OCI-LY7 (cell line): ENCODE results near the gene HAPSTR1.

ENCODE experiments used
- CTCF ChIP-seq: fragments of 200-600 bp; sonication (generic); conservative IDR thresholded peaks from 2 replicates; pipeline ENCODE4 v1.5.1; 2014; ENCODE audit warnings: mild to moderate bottlenecking, antibody characterized with exemption, low read length, moderate library complexity, mixed read lengths
- EZH2phosphoT487 ChIP-seq: fragments of 200-600 bp; sonication (generic); IDR thresholded peaks from 2 replicates; pipeline ENCODE4 v1.6.1; 2018; ENCODE audit warnings: low read depth, borderline replicate concordance, mild to moderate bottlenecking, mixed run types, antibody characterized with exemption, low read length, moderate library complexity, mixed read lengths

GRCh38 chr16:9095171-9095570 is 3.7 kb downstream of the HAPSTR1 start:
- TF ChIP-seq CTCF, result no peak
- TF ChIP-seq EZH2phosphoT487, result no peak
